Measurements from ENCODE around the gene CNKSR3.

CNKSR3 gene

GRCh38 chr6:154494592-154495311 lies 15.7 kb downstream of the CNKSR3 start:
- H3K36me3 ChIP-seq (ENCODE audit: control insufficient read depth in 2 of 2, insufficient read depth in 2 of 2, low read length in 2 of 2): no peaks in the 10 kb centered on the region
- H3K4me3 ChIP-seq (ENCODE audit: low read length in 2 of 2): no peak overlapping the region
- no peaks in the 10 kb centered on the region for H3K9me3 ChIP-seq (ENCODE audit: control insufficient read depth in 2 of 2, low read length in 2 of 2)
- H3K4me1 ChIP-seq (ENCODE audit: control insufficient read depth in 2 of 2, insufficient read depth in 2 of 2, low read length in 2 of 2): no peaks in the 10 kb centered on the region
- no peak overlapping the region for H3K27ac ChIP-seq (ENCODE audit: low read depth in 2 of 2, low read length in 2 of 2)
- no peaks in the 10 kb centered on the region for H3K27me3 ChIP-seq (ENCODE audit: control insufficient read depth in 2 of 2, insufficient read depth in 2 of 2, low read length in 2 of 2)
- H3K9ac ChIP-seq (ENCODE audit: low read depth in 1 of 2, low read length in 2 of 2): no peak overlapping the region

GRCh38 chr6:154491567-154492470 lies 18.7 kb downstream of the CNKSR3 start:
- no peak overlapping the region for H3K4me3 ChIP-seq (ENCODE audit: low read length in 2 of 2)
- no peaks in the 10 kb centered on the region for H3K27me3 ChIP-seq (ENCODE audit: control insufficient read depth in 2 of 2, insufficient read depth in 2 of 2, low read length in 2 of 2)
- H3K36me3 ChIP-seq (ENCODE audit: control insufficient read depth in 2 of 2, insufficient read depth in 2 of 2, low read length in 2 of 2): no peaks in the 10 kb centered on the region
- no peak overlapping the region for H3K9ac ChIP-seq (ENCODE audit: low read depth in 1 of 2, low read length in 2 of 2)
- H3K4me1 ChIP-seq (ENCODE audit: control insufficient read depth in 2 of 2, insufficient read depth in 2 of 2, low read length in 2 of 2): peaks cover 6 to 9% of the 10 kb centered on the region in 2 donors
- no peak overlapping the region for H3K27ac ChIP-seq (ENCODE audit: low read depth in 2 of 2, low read length in 2 of 2)
- no peaks in the 10 kb centered on the region for H3K9me3 ChIP-seq (ENCODE audit: control insufficient read depth in 2 of 2, low read length in 2 of 2)

- Histone ChIP-seq H3K4me1 (ENCODE audit: control insufficient read depth in 2 of 2, insufficient read depth in 2 of 2, low read length in 2 of 2) (peaks cover 12 to 16% of the 10 kb centered on the region in 2 donors), H3K9me3 (ENCODE audit: control insufficient read depth in 2 of 2, low read length in 2 of 2) (no peaks in the 10 kb centered on the region), H3K27ac (ENCODE audit: low read depth in 2 of 2, low read length in 2 of 2) (no peak overlapping the region), H3K36me3 (ENCODE audit: control insufficient read depth in 2 of 2, insufficient read depth in 2 of 2, low read length in 2 of 2) (no peaks in the 10 kb centered on the region), H3K27me3 (ENCODE audit: control insufficient read depth in 2 of 2, insufficient read depth in 2 of 2, low read length in 2 of 2) (no peaks in the 10 kb centered on the region), H3K9ac (ENCODE audit: low read depth in 1 of 2, low read length in 2 of 2) (no peak overlapping the region), H3K4me3 (ENCODE audit: low read length in 2 of 2) (no peak overlapping the region)
These were observed 20.7 kb downstream of the CNKSR3 start for GRCh38 chr6:154489822-154490221.

DNA sequence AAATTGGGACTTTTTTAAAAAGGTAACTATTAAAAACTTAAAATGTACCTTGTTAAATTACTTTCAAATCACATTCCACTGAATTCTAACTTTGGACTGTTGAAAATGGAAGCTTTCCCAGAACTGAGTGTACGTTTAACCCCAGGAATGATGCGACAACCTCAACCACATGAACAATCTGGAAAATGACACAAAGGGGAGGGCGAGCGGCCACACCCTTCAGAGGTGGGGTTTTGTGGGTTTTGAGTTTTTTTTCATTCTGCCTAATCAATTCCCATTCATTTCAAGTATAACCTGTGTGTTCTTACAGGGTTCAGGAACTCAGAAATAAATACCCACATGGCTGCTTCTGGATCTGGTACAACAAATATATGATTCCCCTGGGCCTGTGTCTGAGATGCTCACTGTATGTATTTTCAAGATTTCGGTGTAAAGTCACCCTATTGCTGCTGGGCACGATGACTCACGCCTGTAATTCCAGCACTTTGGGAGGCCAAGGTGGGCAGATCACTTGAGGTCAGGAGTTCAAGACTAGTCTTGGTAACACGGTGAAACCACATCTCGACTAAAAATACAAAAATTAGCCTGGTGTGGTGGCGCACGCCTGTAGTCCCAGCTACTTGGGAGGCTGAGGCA lies 21.6 kb downstream of the CNKSR3 start:
- H3K27ac ChIP-seq (ENCODE audit: low read depth in 2 of 2, low read length in 2 of 2): no peak overlapping the region

GRCh38 chr6:154488248-154488593 lies 22.3 kb downstream of the CNKSR3 start:
- Histone ChIP-seq H3K36me3 (ENCODE audit: control insufficient read depth in 2 of 2, insufficient read depth in 2 of 2, low read length in 2 of 2) (no peaks in the 10 kb centered on the region), H3K4me1 (ENCODE audit: control insufficient read depth in 2 of 2, insufficient read depth in 2 of 2, low read length in 2 of 2) (peaks cover 12 to 16% of the 10 kb centered on the region in 2 donors), H3K9ac (ENCODE audit: low read depth in 1 of 2, low read length in 2 of 2) (no peak overlapping the region), H3K9me3 (ENCODE audit: control insufficient read depth in 2 of 2, low read length in 2 of 2) (no peaks in the 10 kb centered on the region), H3K27me3 (ENCODE audit: control insufficient read depth in 2 of 2, insufficient read depth in 2 of 2, low read length in 2 of 2) (no peaks in the 10 kb centered on the region), H3K4me3 (ENCODE audit: low read length in 2 of 2) (no peak overlapping the region), H3K27ac (ENCODE audit: low read depth in 2 of 2, low read length in 2 of 2) (no peak overlapping the region)

More for the DNA sequence above, 21.6 kb downstream of the CNKSR3 start:
- H3K4me1 ChIP-seq (ENCODE audit: control insufficient read depth in 2 of 2, insufficient read depth in 2 of 2, low read length in 2 of 2): peaks cover 12 to 16% of the 10 kb centered on the region in 2 donors
- H3K36me3 ChIP-seq (ENCODE audit: control insufficient read depth in 2 of 2, insufficient read depth in 2 of 2, low read length in 2 of 2): no peaks in the 10 kb centered on the region
- no peaks in the 10 kb centered on the region for H3K9me3 ChIP-seq (ENCODE audit: control insufficient read depth in 2 of 2, low read length in 2 of 2)
- H3K4me3 ChIP-seq (ENCODE audit: low read length in 2 of 2): no peak overlapping the region
- no peaks in the 10 kb centered on the region for H3K27me3 ChIP-seq (ENCODE audit: control insufficient read depth in 2 of 2, insufficient read depth in 2 of 2, low read length in 2 of 2)
- no peak overlapping the region for H3K9ac ChIP-seq (ENCODE audit: low read depth in 1 of 2, low read length in 2 of 2)

DNA sequence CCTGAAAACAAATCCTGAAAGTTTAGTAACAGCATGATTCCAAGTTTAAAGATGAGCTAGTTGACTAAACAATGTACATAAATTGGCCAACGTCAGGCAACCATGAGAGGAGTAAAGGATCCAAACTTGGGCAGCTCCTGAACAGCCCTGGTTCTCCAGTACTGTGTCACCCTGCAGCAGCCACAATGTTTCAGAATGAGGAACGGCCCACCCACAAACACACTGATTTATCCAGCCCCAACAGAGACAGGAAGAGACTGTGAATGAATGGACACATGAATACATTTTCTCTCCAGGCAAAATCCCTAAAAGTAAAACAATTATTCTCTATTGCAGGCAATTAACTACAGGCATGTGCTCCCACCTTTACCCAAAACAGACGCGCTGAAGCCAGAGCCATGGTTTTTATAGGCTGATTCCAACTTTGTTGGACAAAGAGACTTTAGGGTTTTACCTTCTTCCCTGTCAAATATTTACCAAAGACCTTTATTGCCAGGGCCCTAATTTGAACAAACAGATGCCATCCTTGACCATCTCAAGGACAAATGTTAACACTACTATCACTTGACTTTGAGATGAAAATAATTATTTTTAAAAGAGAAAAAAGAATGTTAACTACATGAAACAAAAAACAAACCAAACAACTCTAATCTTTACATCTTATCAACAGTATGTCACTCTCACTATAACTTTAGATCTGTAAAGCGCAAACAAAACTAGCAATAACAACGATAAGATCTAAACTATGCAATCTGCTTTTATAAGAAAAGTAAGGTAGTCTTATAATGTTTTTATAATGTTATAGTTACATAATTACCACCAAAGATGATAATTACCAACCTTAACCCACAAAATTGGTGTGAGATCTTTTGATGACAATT lies 22.9 kb downstream of the CNKSR3 start:
- no peaks in the 10 kb centered on the region for H3K9me3 ChIP-seq (ENCODE audit: control insufficient read depth in 2 of 2, low read length in 2 of 2)
- H3K36me3 ChIP-seq (ENCODE audit: control insufficient read depth in 2 of 2, insufficient read depth in 2 of 2, low read length in 2 of 2): no peaks in the 10 kb centered on the region
- peaks cover 12 to 18% of the 10 kb centered on the region in 2 donors for H3K4me1 ChIP-seq (ENCODE audit: control insufficient read depth in 2 of 2, insufficient read depth in 2 of 2, low read length in 2 of 2)
- no peak overlapping the region for H3K4me3 ChIP-seq (ENCODE audit: low read length in 2 of 2)
- H3K27me3 ChIP-seq (ENCODE audit: control insufficient read depth in 2 of 2, insufficient read depth in 2 of 2, low read length in 2 of 2): no peaks in the 10 kb centered on the region
- no peak overlapping the region for H3K27ac ChIP-seq (ENCODE audit: low read depth in 2 of 2, low read length in 2 of 2)
- H3K9ac ChIP-seq (ENCODE audit: low read depth in 1 of 2, low read length in 2 of 2): no peak overlapping the region

DNA sequence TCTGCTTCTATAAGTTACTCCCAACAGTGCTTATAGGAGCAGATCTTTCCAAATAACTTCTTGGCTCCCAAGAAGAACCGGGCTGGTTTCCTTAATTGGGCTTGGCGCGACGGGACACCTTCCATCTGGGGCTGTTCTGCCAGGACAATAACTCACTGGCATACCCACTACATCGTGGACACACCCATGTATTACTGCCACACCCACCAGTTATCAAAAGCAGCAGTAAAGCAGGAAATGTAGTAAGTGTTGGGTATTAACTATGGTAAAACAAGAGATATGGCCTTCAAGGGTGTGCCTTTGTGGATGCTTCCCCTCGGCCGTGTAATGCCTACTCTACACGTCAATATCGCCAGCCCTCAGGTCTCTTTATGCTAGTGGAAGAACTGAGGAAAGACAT lies 24.7 kb downstream of the CNKSR3 start:
- no peaks in the 10 kb centered on the region for H3K9me3 ChIP-seq (ENCODE audit: control insufficient read depth in 2 of 2, low read length in 2 of 2)
- H3K9ac ChIP-seq (ENCODE audit: low read depth in 1 of 2, low read length in 2 of 2): no peak overlapping the region
- H3K4me1 ChIP-seq (ENCODE audit: control insufficient read depth in 2 of 2, insufficient read depth in 2 of 2, low read length in 2 of 2): peaks cover 12 to 18% of the 10 kb centered on the region in 2 donors
- H3K27me3 ChIP-seq (ENCODE audit: control insufficient read depth in 2 of 2, insufficient read depth in 2 of 2, low read length in 2 of 2): no peaks in the 10 kb centered on the region
- H3K4me3 ChIP-seq (ENCODE audit: low read length in 2 of 2): peak overlapping the region in 1 of 2 donors; percentile 28
- peak overlapping the region in 1 of 2 donors; percentile 13 for H3K27ac ChIP-seq (ENCODE audit: low read depth in 2 of 2, low read length in 2 of 2)
- H3K36me3 ChIP-seq (ENCODE audit: control insufficient read depth in 2 of 2, insufficient read depth in 2 of 2, low read length in 2 of 2): no peaks in the 10 kb centered on the region

GRCh38 chr6:154484942-154485341 lies 25.5 kb downstream of the CNKSR3 start:
- H3K4me3 ChIP-seq (ENCODE audit: low read length in 2 of 2): no peak overlapping the region

DNA sequence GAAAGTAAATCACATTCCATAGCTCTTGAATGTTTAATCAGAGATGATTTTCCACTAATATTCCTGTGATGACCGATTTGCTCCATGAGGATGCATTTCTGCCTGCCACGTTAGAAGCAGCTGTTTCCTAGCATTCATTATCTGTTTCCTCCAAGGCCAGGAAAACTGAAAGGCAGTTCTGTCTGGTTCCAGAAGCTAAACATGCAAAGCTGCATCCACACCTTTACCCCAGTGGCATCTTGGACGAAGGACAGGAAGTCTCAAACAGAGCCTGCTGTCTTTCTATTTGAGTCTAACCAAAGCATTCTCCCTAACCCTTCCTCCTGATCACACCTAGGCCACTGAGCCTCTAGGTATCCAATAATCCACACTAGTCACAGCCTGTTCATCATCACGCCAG lies 27.6 kb downstream of the CNKSR3 start:
- Histone ChIP-seq H3K9me3 (ENCODE audit: control insufficient read depth in 2 of 2, low read length in 2 of 2) (no peaks in the 10 kb centered on the region), H3K27ac (ENCODE audit: low read depth in 2 of 2, low read length in 2 of 2) (no peak overlapping the region), H3K4me1 (ENCODE audit: control insufficient read depth in 2 of 2, insufficient read depth in 2 of 2, low read length in 2 of 2) (peaks cover 12 to 21% of the 10 kb centered on the region in 2 donors), H3K9ac (ENCODE audit: low read depth in 1 of 2, low read length in 2 of 2) (no peak overlapping the region), H3K36me3 (ENCODE audit: control insufficient read depth in 2 of 2, insufficient read depth in 2 of 2, low read length in 2 of 2) (no peaks in the 10 kb centered on the region), H3K4me3 (ENCODE audit: low read length in 2 of 2) (no peak overlapping the region), H3K27me3 (ENCODE audit: control insufficient read depth in 2 of 2, insufficient read depth in 2 of 2, low read length in 2 of 2) (no peaks in the 10 kb centered on the region)

More at GRCh38 chr6:154484942-154485341, 25.5 kb downstream of the CNKSR3 start:
- no peaks in the 10 kb centered on the region for H3K9me3 ChIP-seq (ENCODE audit: control insufficient read depth in 2 of 2, low read length in 2 of 2)
- no peak overlapping the region for H3K27ac ChIP-seq (ENCODE audit: low read depth in 2 of 2, low read length in 2 of 2)
- H3K36me3 ChIP-seq (ENCODE audit: control insufficient read depth in 2 of 2, insufficient read depth in 2 of 2, low read length in 2 of 2): no peaks in the 10 kb centered on the region
- H3K9ac ChIP-seq (ENCODE audit: low read depth in 1 of 2, low read length in 2 of 2): no peak overlapping the region
- peaks cover 12 to 18% of the 10 kb centered on the region in 2 donors for H3K4me1 ChIP-seq (ENCODE audit: control insufficient read depth in 2 of 2, insufficient read depth in 2 of 2, low read length in 2 of 2)
- no peaks in the 10 kb centered on the region for H3K27me3 ChIP-seq (ENCODE audit: control insufficient read depth in 2 of 2, insufficient read depth in 2 of 2, low read length in 2 of 2)
